Forelimb muscle (tissue), 1 donor: ENCODE results near the gene CDX1. TPM values are rescaled to one million over a fixed set of nuclear protein-coding genes. Genes with fewer than 3 reads are reported as not detected.

ENCODE experiments used
- DNase-seq: peaks from one replicate; pipeline ENCODE4 v3.0.0-alpha.2; 2013; ENCODE audit warnings: low read depth
- polyA plus RNA-seq: library from polyadenylated mRNA; unstranded; fragments of 120-200 nt; gene quantifications from one replicate; pipeline ENCODE4 v1.2.1, GENCODE V29; 2013; ENCODE audit not compliant: insufficient read length

The CDX1 gene
- polyA plus RNA-seq, 1 donor: 0.24 TPM

- DNase-seq: no peak
Observed at GRCh38 chr5:150163035-150163434, 3.5 kb upstream of the CDX1 start.

GRCh38 chr5:150163547-150164059 is 3.0 kb upstream of the CDX1 start:
- DNase-seq: no peak

- peak; percentile 77 for DNase-seq
Observed at GRCh38 chr5:150164211-150164980, 2.2 kb upstream of the CDX1 start.

GRCh38 chr5:150166037-150166649 is 435 bp upstream of the CDX1 start:
- no peak for DNase-seq

GRCh38 chr5:150167512-150167850 is 903 bp downstream of the CDX1 start:
- no peak for DNase-seq

- no peak for DNase-seq
Observed at GRCh38 chr5:150167908-150168307, 1.3 kb downstream of the CDX1 start.

- DNase-seq: no peak
Observed at GRCh38 chr5:150168864-150169263, 2.3 kb downstream of the CDX1 start.

GRCh38 chr5:150172145-150172544 is 5.6 kb downstream of the CDX1 start:
- DNase-seq: no peak

- no peak for DNase-seq
Observed at GRCh38 chr5:150172556-150172955, 6.0 kb downstream of the CDX1 start.

- no peak for DNase-seq
Observed at GRCh38 chr5:150173161-150173560, 6.6 kb downstream of the CDX1 start.

GRCh38 chr5:150174285-150174684 is 7.7 kb downstream of the CDX1 start:
- no peak for DNase-seq

GRCh38 chr5:150175076-150175475 is 8.5 kb downstream of the CDX1 start:
- DNase-seq: no peak

GRCh38 chr5:150175536-150175935 is 9.0 kb downstream of the CDX1 start:
- DNase-seq: no peak

- DNase-seq: no peak
Observed at GRCh38 chr5:150176745-150177477, 10.3 kb downstream of the CDX1 start.

GRCh38 chr5:150177721-150178120 is 11.1 kb downstream of the CDX1 start:
- no peak for DNase-seq

- no peak for DNase-seq
Observed at GRCh38 chr5:150178262-150178661, 11.7 kb downstream of the CDX1 start.

GRCh38 chr5:150179019-150179620 is 12.5 kb downstream of the CDX1 start:
- DNase-seq: no peak

- DNase-seq: peak; percentile 82
Observed at GRCh38 chr5:150180241-150181026, 13.9 kb downstream of the CDX1 start.

- DNase-seq: no peak
Observed at GRCh38 chr5:150181027-150181426, 14.4 kb downstream of the CDX1 start.

- DNase-seq: no peak
Observed at GRCh38 chr5:150181766-150182545, 15.4 kb downstream of the CDX1 start.

GRCh38 chr5:150182774-150183173 is 16.2 kb downstream of the CDX1 start:
- no peak for DNase-seq
